Prostate gland (tissue), 2 donors: Measurements from ENCODE around the gene MLLT6.
A peak's percentile ranks its signal among the peaks of the same experiment; 100 is the strongest.

Experiments
- POLR2A ChIP-seq: fragments of 450-650 bp; IDR thresholded peaks from one replicate; pipeline ENCODE4 v1.6.1; 2016; ENCODE audit warnings: antibody characterized with exemption, mild to moderate bottlenecking
- POLR2AphosphoS5 ChIP-seq: sonication (generic); formaldehyde crosslinking; IDR thresholded peaks from one replicate; pipeline ENCODE4 v1.6.1; 2017; ENCODE audit warnings: antibody characterized with exemption
- TF ChIP-seq, protein P1 (sequence below), 4 experiments: fragments of 200-600 bp in 2 of 4; fragments of 450-650 bp in 2 of 4; sonication (generic) in 2 of 4; IDR thresholded peaks; 1 replicate in 3 of 4; 2 replicates in 1 of 4; pipeline ENCODE4 v1.5.1; 2016 to 2019; ENCODE audit warnings: antibody characterized with exemption in 4 of 4, mild to moderate bottlenecking in 2 of 4, moderate library complexity in 2 of 4

DNA sequence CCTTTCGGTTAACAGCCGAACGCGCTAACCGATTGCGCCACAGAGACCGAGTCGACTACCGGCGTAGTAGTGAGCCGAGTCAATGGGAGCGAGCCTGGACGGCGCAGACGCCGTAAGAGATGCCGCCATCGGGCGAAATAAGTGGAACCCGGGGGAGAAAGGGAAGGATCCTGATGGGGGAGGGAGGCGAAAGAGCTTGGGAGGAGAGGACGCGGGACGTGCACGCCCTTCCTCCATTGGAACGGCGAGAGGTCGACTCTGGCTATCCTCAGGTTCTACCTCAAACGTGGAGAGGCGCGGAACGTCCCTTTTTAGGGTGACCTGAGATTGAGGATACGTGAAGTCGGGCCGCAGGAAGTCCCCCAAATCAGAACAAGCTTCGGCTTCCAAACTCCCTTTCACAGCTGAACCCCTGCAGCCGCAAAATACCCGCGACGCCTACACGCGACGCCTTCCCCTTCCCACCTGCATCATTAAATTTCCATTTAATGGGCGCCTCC lies 46.8 kb downstream of the MLLT6 start:
- TF ChIP-seq, protein P1, sequence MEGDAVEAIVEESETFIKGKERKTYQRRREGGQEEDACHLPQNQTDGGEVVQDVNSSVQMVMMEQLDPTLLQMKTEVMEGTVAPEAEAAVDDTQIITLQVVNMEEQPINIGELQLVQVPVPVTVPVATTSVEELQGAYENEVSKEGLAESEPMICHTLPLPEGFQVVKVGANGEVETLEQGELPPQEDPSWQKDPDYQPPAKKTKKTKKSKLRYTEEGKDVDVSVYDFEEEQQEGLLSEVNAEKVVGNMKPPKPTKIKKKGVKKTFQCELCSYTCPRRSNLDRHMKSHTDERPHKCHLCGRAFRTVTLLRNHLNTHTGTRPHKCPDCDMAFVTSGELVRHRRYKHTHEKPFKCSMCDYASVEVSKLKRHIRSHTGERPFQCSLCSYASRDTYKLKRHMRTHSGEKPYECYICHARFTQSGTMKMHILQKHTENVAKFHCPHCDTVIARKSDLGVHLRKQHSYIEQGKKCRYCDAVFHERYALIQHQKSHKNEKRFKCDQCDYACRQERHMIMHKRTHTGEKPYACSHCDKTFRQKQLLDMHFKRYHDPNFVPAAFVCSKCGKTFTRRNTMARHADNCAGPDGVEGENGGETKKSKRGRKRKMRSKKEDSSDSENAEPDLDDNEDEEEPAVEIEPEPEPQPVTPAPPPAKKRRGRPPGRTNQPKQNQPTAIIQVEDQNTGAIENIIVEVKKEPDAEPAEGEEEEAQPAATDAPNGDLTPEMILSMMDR (IDR thresholded peaks at IDR 0.05): no peak
- no peak for TF ChIP-seq POLR2A
- TF ChIP-seq POLR2AphosphoS5: peak; percentile 73
